Heart right ventricle (tissue), 16 donors: ENCODE measurements around the gene RAP1GAP. TPM values are rescaled to one million over a fixed set of nuclear protein-coding genes. Genes with fewer than 3 reads are reported as not detected.
A peak's percentile ranks its signal among the peaks of the same experiment; 100 is the strongest.

Source experiments
- ATAC-seq, 8 donors: fragments of 200-7000 bp; cut with Tn5 transposase; one replicate each; pipeline ENCODE4 v1.9.1; 2020; ENCODE audit warnings: mild to moderate bottlenecking in 8 of 8, moderate library complexity in 8 of 8, moderate number of reproducible peaks in 1 of 8
- DNase-seq, 2 donors: peaks; one replicate each; pipeline ENCODE4 v3.0.0-alpha.2; 2020
- H3K27ac ChIP-seq, 10 donors: fragments of 200-600 bp; sonication (generic) in 2 of 10; one replicate each; pipeline versions ENCODE4 v1.5.0 to v1.8.0; 2020 to 2022; ENCODE audit warnings: mild to moderate bottlenecking in 3 of 10
- H3K27me3 ChIP-seq, 7 donors: fragments of 200-600 bp; one replicate each; pipeline ENCODE4 v1.8.0; 2021 to 2022; ENCODE audit warnings: mild to moderate bottlenecking in 2 of 7
- H3K36me3 ChIP-seq, 9 donors: fragments of 200-600 bp; sonication (generic) in 1 of 9; one replicate each; pipeline versions ENCODE4 v1.5.0 to v1.8.0; 2020 to 2022; ENCODE audit warnings: mild to moderate bottlenecking in 2 of 9
- H3K4me1 ChIP-seq, 9 donors: fragments of 200-600 bp; sonication (generic) in 1 of 9; one replicate each; pipeline versions ENCODE4 v1.5.0 to v1.8.0; 2020 to 2022; ENCODE audit warnings: mild to moderate bottlenecking in 4 of 9
- H3K4me3 ChIP-seq, 10 donors: fragments of 200-600 bp; sonication (generic) in 2 of 10; one replicate each; pipeline versions ENCODE4 v1.5.0 to v1.8.0; 2020 to 2022; ENCODE audit warnings: mild to moderate bottlenecking in 7 of 10, moderate library complexity in 2 of 10
- H3K9me3 ChIP-seq, 11 donors: fragments of 200-600 bp in 10 of 11; sonication (generic) in 2 of 11; one replicate each; pipeline versions ENCODE4 v1.5.0 to v1.8.0; 2013 to 2022; ENCODE audit warnings: mild to moderate bottlenecking in 2 of 11, control low read depth in 1 of 11, moderate library complexity in 1 of 11
- WGBS, 2 donors: extraction: QIAGEN DNeasy Blood & Tissue Kit; methylation state at CpG; one replicate each; pipeline ENCODE4 v1.1.7; 2013; ENCODE audit warnings: inconsistent platforms in 1 of 2; 5-methylcytosine and 5-hydroxymethylcytosine counted together
- intact Hi-C, 10 donors: fragments of 100-400 bp; cut with DNase I; formaldehyde crosslinking; loops; one replicate each; pipeline versions ENCODE4 v1.11.1 to v1.14.2; 2022
- polyA plus RNA-seq, 2 donors: library from polyadenylated mRNA; stranded (reverse); fragments of 200-250 nt; gene quantifications; one replicate each; pipeline ENCODE4 v1.2.3, GENCODE V29; 2013
- total RNA-seq, 10 donors: library from RNA; stranded (reverse); fragmentation: NEBNext Ultra II Directional in 3 of 10; extraction: Animal tissue kit (Norgen Biotek cat#: 25700) in 3 of 10; gene quantifications; one replicate each; pipeline versions ENCODE4 v1.2.1 to v1.2.4, GENCODE V29; 2021 to 2023
- TF ChIP-seq, protein P1 (sequence below), 9 donors: fragments of 200-600 bp; sonication (generic) in 2 of 9; IDR thresholded peaks; one replicate each; pipeline versions ENCODE4 v1.5.0 to v1.8.0; 2021 to 2022; ENCODE audit warnings: antibody characterized with exemption in 9 of 9, mild to moderate bottlenecking in 5 of 9, moderate library complexity in 1 of 9
- donor health status: Arrhythmogenic right ventricular cardiomyopathy.
- donor health status: ischemic (EF 13 %, LVEDD 7.1; RV severe dilation, severe dysfunction).
- donor health status: healthy with polysubstance abuse.
- donor health status: DM: no; HTN: yes; CAD: no.
- donor health status: DM: no; HTN: no; CAD: no.
- donor health status: ischemic (EF 25% LVEDD 6.9; RV normal size, moderate dysfunction).
- donor health status: ischemic (EF 25% LVEDD 5.7; RV mildly dilated, moderate dysfunction).
- donor health status: healthy.
- donor health status: DM: yes; HTN: yes; CAD: no.
- donor health status: Ischemic cardiomyopathy.
- donor health status: ischemic (EF 35%, LVEDD 5.7; RV mildly dilated, moderate dysfunction).
- donor health status: nonischemic (EF 11% LVEDD 7.7; RV severe dilation, severe dysfunction).
- donor health status: DM: yes; HTN: yes; CAD: no.
- donor health status: PGD.
- donor health status: ischemic (EF 29% LVEDD 5.4; RV normal size, mild dysfunction).
- donor health status: nonischemic (EF 23%, LVEDD 6.1; RV moderate dilation, normal function).

RAP1GAP gene
- total and polyA plus RNA-seq, 12 donors: 0.42 to 5.9 (median 4.0) TPM

DNA sequence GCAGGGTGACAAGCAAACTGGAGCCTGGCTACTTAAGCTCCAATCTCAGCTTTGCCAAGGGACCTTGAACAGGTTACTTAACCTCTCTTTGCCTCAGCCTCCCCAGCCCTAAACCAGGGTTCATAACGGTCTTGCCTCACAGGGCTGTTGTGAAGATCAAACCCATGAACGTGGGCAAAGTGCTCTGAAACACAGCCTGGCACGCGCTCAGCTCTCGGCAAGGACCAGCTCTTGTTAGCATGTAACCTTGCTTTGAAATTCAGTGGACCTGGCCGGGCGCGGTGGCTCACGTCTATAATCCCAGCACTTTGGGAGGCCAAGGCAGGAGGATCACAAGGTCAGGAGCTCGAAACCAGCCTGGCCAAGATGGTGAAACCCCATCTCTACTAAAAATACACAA, 24.8 kb downstream of the RAP1GAP start:
- ATAC-seq (no peak), DNase-seq (no peak)
- no peak overlapping the region for H3K4me3 ChIP-seq
- no peaks in the 10 kb centered on the region for H3K36me3 ChIP-seq
- TF ChIP-seq, protein P1, sequence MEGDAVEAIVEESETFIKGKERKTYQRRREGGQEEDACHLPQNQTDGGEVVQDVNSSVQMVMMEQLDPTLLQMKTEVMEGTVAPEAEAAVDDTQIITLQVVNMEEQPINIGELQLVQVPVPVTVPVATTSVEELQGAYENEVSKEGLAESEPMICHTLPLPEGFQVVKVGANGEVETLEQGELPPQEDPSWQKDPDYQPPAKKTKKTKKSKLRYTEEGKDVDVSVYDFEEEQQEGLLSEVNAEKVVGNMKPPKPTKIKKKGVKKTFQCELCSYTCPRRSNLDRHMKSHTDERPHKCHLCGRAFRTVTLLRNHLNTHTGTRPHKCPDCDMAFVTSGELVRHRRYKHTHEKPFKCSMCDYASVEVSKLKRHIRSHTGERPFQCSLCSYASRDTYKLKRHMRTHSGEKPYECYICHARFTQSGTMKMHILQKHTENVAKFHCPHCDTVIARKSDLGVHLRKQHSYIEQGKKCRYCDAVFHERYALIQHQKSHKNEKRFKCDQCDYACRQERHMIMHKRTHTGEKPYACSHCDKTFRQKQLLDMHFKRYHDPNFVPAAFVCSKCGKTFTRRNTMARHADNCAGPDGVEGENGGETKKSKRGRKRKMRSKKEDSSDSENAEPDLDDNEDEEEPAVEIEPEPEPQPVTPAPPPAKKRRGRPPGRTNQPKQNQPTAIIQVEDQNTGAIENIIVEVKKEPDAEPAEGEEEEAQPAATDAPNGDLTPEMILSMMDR (IDR thresholded peaks at IDR 0.05): no peak
- 87 to 88% methylated on average over 10 of the region's 10 CpGs for WGBS, 2 donors
- intact Hi-C loops: loop anchor here in 1 of 10 donors (10.0 kb wide), 1 partner anchor 130 kb away; no protein-coding TSS in a partner anchor
- no peaks in the 10 kb centered on the region for H3K9me3 ChIP-seq
- no peak overlapping the region for H3K27ac ChIP-seq
- H3K4me1 ChIP-seq: peaks cover 0 to 9% (median under 1%) of the 10 kb centered on the region in 9 donors
- peaks cover 0 to 38% (median 18%) of the 10 kb centered on the region in 7 donors for H3K27me3 ChIP-seq

DNA sequence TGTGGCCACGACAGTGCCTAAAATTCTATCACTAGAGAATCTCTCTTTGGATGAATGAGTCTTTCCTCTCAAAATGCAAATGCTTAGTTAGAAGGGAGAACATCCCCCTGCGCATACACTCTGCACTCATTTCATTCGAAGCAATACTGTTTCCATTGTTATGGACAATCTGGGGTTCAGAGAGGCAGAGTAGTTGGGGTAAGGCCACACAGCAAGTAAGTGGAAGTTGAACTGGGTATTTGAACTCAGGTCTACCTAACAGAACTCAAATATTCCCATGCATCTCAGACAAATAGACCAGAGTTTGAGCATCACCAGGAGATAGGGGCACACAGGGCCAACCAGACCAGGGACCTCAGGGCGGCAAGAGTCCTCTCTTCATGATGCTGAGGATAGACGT, 25.5 kb downstream of the RAP1GAP start:
- Histone ChIP-seq H3K4me3 (no peak overlapping the region), H3K36me3 (no peaks in the 10 kb centered on the region), H3K4me1 (peaks cover 0 to 16% (median 4%) of the 10 kb centered on the region in 9 donors), H3K27ac (no peak overlapping the region), H3K27me3 (peaks cover 0 to 31% (median 14%) of the 10 kb centered on the region in 7 donors), H3K9me3 (no peaks in the 10 kb centered on the region)
- intact Hi-C loops: loop anchor here in 1 of 10 donors (10.0 kb wide), 1 partner anchor 129 kb away; no protein-coding TSS in a partner anchor
- TF ChIP-seq, protein P1 (IDR thresholded peaks at IDR 0.05): no peak
- no peak for ATAC-seq
- DNase-seq: no peak
- 86 to 91% methylated on average over 5 of the region's 5 CpGs for WGBS, 2 donors

DNA sequence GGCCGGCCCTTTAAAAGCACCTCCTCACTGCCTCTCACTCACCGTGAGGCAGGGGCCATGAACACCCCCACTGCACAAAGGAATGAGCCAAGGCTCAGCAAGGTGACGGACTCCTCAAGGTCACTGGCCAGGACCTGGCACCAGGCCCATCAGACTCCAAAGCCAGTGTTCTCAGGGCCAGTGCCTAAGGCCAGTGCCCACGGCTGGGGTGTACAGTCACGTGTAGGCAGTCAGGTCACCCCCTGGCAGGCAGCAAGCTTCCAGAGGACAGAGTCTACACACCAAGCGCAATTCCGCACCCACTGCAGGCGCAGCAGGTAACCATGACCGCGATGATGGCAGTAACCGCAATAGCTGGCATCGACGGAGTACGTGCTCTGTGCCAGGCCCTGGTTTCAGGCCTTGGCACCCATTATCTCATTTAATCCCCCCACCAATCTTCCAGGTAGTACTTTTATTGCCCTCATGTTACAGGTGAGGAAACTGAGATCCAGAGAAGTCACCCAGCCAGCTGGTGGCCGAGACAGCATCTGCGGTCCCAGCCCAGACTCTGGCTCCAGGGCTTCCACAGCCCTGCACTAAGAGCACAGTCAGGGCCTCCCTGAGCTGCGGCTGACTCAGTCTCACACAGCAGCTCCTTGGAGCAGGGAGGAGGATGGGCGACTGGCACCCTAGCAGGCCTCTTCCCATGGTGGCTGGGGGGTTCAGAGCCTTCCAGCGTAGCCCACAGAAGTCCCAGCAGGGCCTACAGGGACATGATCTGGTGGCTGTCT, 27.0 kb downstream of the RAP1GAP start:
- DNase-seq (peak in 1 of 2 donors; percentile 48), ATAC-seq (peak in 7 of 8 donors; percentile 36 to 50 (median 41))
- 70 to 73% methylated on average over 19 of the region's 19 CpGs for WGBS, 2 donors
- H3K27ac ChIP-seq: no peak overlapping the region
- H3K9me3 ChIP-seq: no peaks in the 10 kb centered on the region
- intact Hi-C loops: loop anchor here in 1 of 10 donors (10.0 kb wide), 1 partner anchor 127 kb away; no protein-coding TSS in a partner anchor
- no peaks in the 10 kb centered on the region for H3K36me3 ChIP-seq
- peaks cover 0 to 26% (median 7%) of the 10 kb centered on the region in 7 donors for H3K27me3 ChIP-seq
- peaks cover 0 to 20% (median 4%) of the 10 kb centered on the region in 9 donors for H3K4me1 ChIP-seq
- no peak overlapping the region for H3K4me3 ChIP-seq
- TF ChIP-seq, protein P1 (IDR thresholded peaks at IDR 0.05): no peak

DNA sequence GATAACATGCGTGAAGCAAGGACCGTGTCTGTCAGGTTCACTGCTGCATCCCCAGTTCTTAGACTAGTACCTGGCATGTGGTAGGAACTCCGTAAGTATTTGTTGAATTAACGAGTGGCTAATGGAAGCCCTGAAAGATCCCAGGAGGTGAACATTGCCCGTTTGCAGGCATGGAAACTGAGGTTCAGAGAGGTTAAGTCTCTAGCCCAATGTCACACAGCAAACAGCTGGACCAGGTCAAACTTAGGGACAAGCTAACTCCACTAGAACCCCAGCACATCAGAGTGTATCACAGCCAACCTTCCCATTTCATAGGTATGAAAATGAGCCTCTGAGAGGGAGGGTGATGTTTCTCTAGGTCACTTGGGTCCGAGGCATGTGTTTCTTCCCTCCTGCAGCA, 27.6 kb downstream of the RAP1GAP start:
- ATAC-seq (no peak), DNase-seq (no peak)
- peaks cover 0 to 20% (median 4%) of the 10 kb centered on the region in 9 donors for H3K4me1 ChIP-seq
- 78 to 81% methylated on average over 6 of the region's 6 CpGs for WGBS, 2 donors
- TF ChIP-seq, protein P1 (IDR thresholded peaks at IDR 0.05): no peak
- H3K27ac ChIP-seq: no peak overlapping the region
- H3K36me3 ChIP-seq: no peaks in the 10 kb centered on the region
- peaks cover 0 to 20% (median 3%) of the 10 kb centered on the region in 7 donors for H3K27me3 ChIP-seq
- H3K4me3 ChIP-seq: no peak overlapping the region
- intact Hi-C loops: loop anchor here in 1 of 10 donors (10.0 kb wide), 1 partner anchor 127 kb away; no protein-coding TSS in a partner anchor
- H3K9me3 ChIP-seq: no peaks in the 10 kb centered on the region
